WTC11 (cell line): ENCODE measurements around the gene SUSD6. TPM values are rescaled to one million over a fixed set of nuclear protein-coding genes. Genes with fewer than 3 reads are reported as not detected.

Source experiments
- ATAC-seq: fragments of 200-7000 bp; cut with Tn5 transposase; 2 replicates; pipeline ENCODE4 v1.10.0; 2021; ENCODE audit warnings: mild to moderate bottlenecking, moderate library complexity
- CTCF ChIA-PET: fragments of 300-600 bp; sonication (Branson Sonifier 250); formaldehyde crosslinking; loops from one replicate; lab custom pipeline; 2021; ENCODE audit warnings: antibody characterized with exemption; lab: Charles Lee
- POLR2A ChIA-PET: fragments of 350-600 bp; sonication (Branson Sonifier 250); formaldehyde crosslinking; loops from one replicate; lab custom pipeline; 2021; ENCODE audit warnings: antibody characterized with exemption; lab: Charles Lee
- DNase-seq: peaks from one replicate; pipeline ENCODE4 v3.0.0; 2021; ENCODE audit warnings: low spot score
- H3K27ac Mint-ChIP-seq: 2 replicates; pipeline ENCODE4 v1.8.0; 2021; ENCODE audit warnings: mixed read lengths
- H3K27me3 Mint-ChIP-seq: 2 replicates; pipeline ENCODE4 v1.8.0; 2021; ENCODE audit warnings: low read depth, mild to moderate bottlenecking, moderate library complexity, mixed read lengths
- H3K36me3 Mint-ChIP-seq: 2 replicates; pipeline ENCODE4 v1.8.0; 2021; ENCODE audit warnings: mixed read lengths
- H3K4me1 Mint-ChIP-seq: 2 replicates; pipeline ENCODE4 v1.8.0; 2022; ENCODE audit warnings: mixed read lengths
- H3K4me3 Mint-ChIP-seq: 2 replicates; pipeline ENCODE4 v1.8.0; 2021; ENCODE audit warnings: mild to moderate bottlenecking, moderate library complexity, mixed read lengths
- H3K9me3 Mint-ChIP-seq: 2 replicates; pipeline ENCODE4 v1.8.0; 2021; ENCODE audit warnings: mixed read lengths
- ATF1 ChIP-seq: sonication (generic); formaldehyde crosslinking; IDR thresholded peaks from 2 replicates; pipeline ENCODE4 v1.8.1; 2023; ENCODE audit warnings: mild to moderate bottlenecking, moderate library complexity, missing genetic modification reagents
- ATF6 ChIP-seq: sonication (generic); formaldehyde crosslinking; IDR thresholded peaks from 2 replicates; pipeline ENCODE4 v1.8.1; 2023; ENCODE audit warnings: mild to moderate bottlenecking, missing genetic modification reagents
- CREB1 ChIP-seq: sonication (generic); formaldehyde crosslinking; IDR thresholded peaks from 2 replicates; pipeline ENCODE4 v1.8.0; 2023; ENCODE audit warnings: mild to moderate bottlenecking, missing genetic modification reagents
- CTCF ChIP-seq: fragments of 200-600 bp; IDR thresholded peaks from 2 replicates; pipeline ENCODE4 v1.8.0; 2022; ENCODE audit warnings: antibody characterized with exemption
- E2F4 ChIP-seq: sonication (generic); formaldehyde crosslinking; IDR thresholded peaks from 2 replicates; pipeline ENCODE4 v1.8.1; 2022; ENCODE audit warnings: low read depth, mild to moderate bottlenecking, moderate library complexity, missing genetic modification reagents, borderline replicate concordance
- E2F5 ChIP-seq: sonication (generic); formaldehyde crosslinking; IDR thresholded peaks from 2 replicates; pipeline ENCODE4 v1.8.1; 2022; ENCODE audit warnings: mild to moderate bottlenecking, moderate library complexity, missing genetic modification reagents
- FOXP4 ChIP-seq: sonication (generic); formaldehyde crosslinking; IDR thresholded peaks from 2 replicates; pipeline ENCODE4 v1.8.0; 2022; ENCODE audit warnings: mild to moderate bottlenecking, missing genetic modification reagents
- JAZF1 ChIP-seq: fragments of 250-450 bp; sonication (Bioruptor Pico); IDR thresholded peaks from 2 replicates; pipeline ENCODE4 v1.9.0; 2021; ENCODE audit warnings: moderate library complexity, mild to moderate bottlenecking, inconsistent platforms
- JUN ChIP-seq: sonication (generic); formaldehyde crosslinking; IDR thresholded peaks from 2 replicates; pipeline ENCODE4 v1.8.0; 2023; ENCODE audit warnings: mild to moderate bottlenecking, missing genetic modification reagents
- NR1H2 ChIP-seq: sonication (generic); formaldehyde crosslinking; IDR thresholded peaks from 2 replicates; pipeline ENCODE4 v1.9.0; 2021; ENCODE audit warnings: mild to moderate bottlenecking, moderate library complexity, missing genetic modification reagents
- TCF7 ChIP-seq: sonication (generic); formaldehyde crosslinking; IDR thresholded peaks from 2 replicates; pipeline ENCODE4 v1.8.0; 2022; ENCODE audit warnings: mild to moderate bottlenecking, low read depth, missing genetic modification reagents, moderate library complexity
- TP53 ChIP-seq: sonication (generic); formaldehyde crosslinking; IDR thresholded peaks from 2 replicates; pipeline ENCODE4 v1.8.1; 2023; ENCODE audit warnings: mild to moderate bottlenecking, missing genetic modification reagents
- ZNF317 ChIP-seq: sonication (generic); formaldehyde crosslinking; IDR thresholded peaks from 2 replicates; pipeline ENCODE4 v1.8.1; 2023; ENCODE audit warnings: low read depth, mild to moderate bottlenecking, moderate library complexity, missing genetic modification reagents, borderline replicate concordance
- total RNA-seq: library from RNA; stranded (reverse); gene quantifications from 3 replicates; pipeline ENCODE4 v1.2.3, GENCODE V29; 2021
- TF ChIP-seq, protein P1 (sequence below): fragments of 250-450 bp; sonication (Bioruptor Pico); IDR thresholded peaks from 2 replicates; pipeline ENCODE4 v1.9.0; 2021; ENCODE audit warnings: mild to moderate bottlenecking, borderline replicate concordance
- TF ChIP-seq, protein P2 (sequence below): sonication (generic); formaldehyde crosslinking; IDR thresholded peaks from 2 replicates; pipeline ENCODE4 v1.8.1; 2023; ENCODE audit warnings: mild to moderate bottlenecking, missing genetic modification reagents, borderline replicate concordance
- TF ChIP-seq, protein P3 (sequence below): sonication (generic); formaldehyde crosslinking; IDR thresholded peaks from 2 replicates; pipeline ENCODE4 v1.8.1; 2023; ENCODE audit warnings: mild to moderate bottlenecking, missing genetic modification reagents, moderate library complexity

SUSD6 gene
- total RNA-seq, 1 experiment from 2014 or later, result 10.1 TPM

GRCh38 chr14:69567563-69567962 lies 43.8 kb upstream of the SUSD6 start:
- DNase-seq (no peak), ATAC-seq (no peak)
- Mint-ChIP-seq H3K4me1 (peaks cover 7% of the 10 kb centered on the region), H3K36me3 (peaks cover 2% of the 10 kb centered on the region; the same call in 1 of the 2 replicates), H3K4me3 (no peak overlapping the region), H3K27me3 (peaks cover 55% of the 10 kb centered on the region), H3K9me3 (no peaks in the 10 kb centered on the region), H3K27ac (no peak overlapping the region)
- CTCF ChIA-PET, result interaction anchor here (1.2 to 1.8 kb wide), 2 partner anchors 12 to 20 kb away, joined by 4 read pairs; no protein-coding TSS in a partner anchor
- POLR2A ChIA-PET, result no interaction called here
- TF ChIP-seq ATF1 (CRISPR knock-in tag), result no peak
- no peak for TF ChIP-seq TP53
- no peak for TF ChIP-seq E2F4 (CRISPR knock-in tag)
- TF ChIP-seq FOXP4 (CRISPR knock-in tag), result no peak
- no peak for TF ChIP-seq NR1H2 (CRISPR knock-in tag)
- TF ChIP-seq ZNF317, result no peak
- no peak for TF ChIP-seq E2F5 (CRISPR knock-in tag)
- no peak for TF ChIP-seq TCF7 (CRISPR knock-in tag)
- TF ChIP-seq, protein P1, sequence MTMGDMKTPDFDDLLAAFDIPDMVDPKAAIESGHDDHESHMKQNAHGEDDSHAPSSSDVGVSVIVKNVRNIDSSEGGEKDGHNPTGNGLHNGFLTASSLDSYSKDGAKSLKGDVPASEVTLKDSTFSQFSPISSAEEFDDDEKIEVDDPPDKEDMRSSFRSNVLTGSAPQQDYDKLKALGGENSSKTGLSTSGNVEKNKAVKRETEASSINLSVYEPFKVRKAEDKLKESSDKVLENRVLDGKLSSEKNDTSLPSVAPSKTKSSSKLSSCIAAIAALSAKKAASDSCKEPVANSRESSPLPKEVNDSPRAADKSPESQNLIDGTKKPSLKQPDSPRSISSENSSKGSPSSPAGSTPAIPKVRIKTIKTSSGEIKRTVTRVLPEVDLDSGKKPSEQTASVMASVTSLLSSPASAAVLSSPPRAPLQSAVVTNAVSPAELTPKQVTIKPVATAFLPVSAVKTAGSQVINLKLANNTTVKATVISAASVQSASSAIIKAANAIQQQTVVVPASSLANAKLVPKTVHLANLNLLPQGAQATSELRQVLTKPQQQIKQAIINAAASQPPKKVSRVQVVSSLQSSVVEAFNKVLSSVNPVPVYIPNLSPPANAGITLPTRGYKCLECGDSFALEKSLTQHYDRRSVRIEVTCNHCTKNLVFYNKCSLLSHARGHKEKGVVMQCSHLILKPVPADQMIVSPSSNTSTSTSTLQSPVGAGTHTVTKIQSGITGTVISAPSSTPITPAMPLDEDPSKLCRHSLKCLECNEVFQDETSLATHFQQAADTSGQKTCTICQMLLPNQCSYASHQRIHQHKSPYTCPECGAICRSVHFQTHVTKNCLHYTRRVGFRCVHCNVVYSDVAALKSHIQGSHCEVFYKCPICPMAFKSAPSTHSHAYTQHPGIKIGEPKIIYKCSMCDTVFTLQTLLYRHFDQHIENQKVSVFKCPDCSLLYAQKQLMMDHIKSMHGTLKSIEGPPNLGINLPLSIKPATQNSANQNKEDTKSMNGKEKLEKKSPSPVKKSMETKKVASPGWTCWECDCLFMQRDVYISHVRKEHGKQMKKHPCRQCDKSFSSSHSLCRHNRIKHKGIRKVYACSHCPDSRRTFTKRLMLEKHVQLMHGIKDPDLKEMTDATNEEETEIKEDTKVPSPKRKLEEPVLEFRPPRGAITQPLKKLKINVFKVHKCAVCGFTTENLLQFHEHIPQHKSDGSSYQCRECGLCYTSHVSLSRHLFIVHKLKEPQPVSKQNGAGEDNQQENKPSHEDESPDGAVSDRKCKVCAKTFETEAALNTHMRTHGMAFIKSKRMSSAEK (CRISPR knock-in tag), result no peak
- no peak for TF ChIP-seq JAZF1
- TF ChIP-seq, protein P2, sequence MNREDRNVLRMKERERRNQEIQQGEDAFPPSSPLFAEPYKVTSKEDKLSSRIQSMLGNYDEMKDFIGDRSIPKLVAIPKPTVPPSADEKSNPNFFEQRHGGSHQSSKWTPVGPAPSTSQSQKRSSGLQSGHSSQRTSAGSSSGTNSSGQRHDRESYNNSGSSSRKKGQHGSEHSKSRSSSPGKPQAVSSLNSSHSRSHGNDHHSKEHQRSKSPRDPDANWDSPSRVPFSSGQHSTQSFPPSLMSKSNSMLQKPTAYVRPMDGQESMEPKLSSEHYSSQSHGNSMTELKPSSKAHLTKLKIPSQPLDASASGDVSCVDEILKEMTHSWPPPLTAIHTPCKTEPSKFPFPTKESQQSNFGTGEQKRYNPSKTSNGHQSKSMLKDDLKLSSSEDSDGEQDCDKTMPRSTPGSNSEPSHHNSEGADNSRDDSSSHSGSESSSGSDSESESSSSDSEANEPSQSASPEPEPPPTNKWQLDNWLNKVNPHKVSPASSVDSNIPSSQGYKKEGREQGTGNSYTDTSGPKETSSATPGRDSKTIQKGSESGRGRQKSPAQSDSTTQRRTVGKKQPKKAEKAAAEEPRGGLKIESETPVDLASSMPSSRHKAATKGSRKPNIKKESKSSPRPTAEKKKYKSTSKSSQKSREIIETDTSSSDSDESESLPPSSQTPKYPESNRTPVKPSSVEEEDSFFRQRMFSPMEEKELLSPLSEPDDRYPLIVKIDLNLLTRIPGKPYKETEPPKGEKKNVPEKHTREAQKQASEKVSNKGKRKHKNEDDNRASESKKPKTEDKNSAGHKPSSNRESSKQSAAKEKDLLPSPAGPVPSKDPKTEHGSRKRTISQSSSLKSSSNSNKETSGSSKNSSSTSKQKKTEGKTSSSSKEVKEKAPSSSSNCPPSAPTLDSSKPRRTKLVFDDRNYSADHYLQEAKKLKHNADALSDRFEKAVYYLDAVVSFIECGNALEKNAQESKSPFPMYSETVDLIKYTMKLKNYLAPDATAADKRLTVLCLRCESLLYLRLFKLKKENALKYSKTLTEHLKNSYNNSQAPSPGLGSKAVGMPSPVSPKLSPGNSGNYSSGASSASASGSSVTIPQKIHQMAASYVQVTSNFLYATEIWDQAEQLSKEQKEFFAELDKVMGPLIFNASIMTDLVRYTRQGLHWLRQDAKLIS (CRISPR knock-in tag), result no peak
- TF ChIP-seq ATF6, result no peak
- TF ChIP-seq CREB1 (CRISPR knock-in tag), result no peak
- TF ChIP-seq, protein P3, sequence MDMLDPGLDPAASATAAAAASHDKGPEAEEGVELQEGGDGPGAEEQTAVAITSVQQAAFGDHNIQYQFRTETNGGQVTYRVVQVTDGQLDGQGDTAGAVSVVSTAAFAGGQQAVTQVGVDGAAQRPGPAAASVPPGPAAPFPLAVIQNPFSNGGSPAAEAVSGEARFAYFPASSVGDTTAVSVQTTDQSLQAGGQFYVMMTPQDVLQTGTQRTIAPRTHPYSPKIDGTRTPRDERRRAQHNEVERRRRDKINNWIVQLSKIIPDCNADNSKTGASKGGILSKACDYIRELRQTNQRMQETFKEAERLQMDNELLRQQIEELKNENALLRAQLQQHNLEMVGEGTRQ, result no peak
- no peak for TF ChIP-seq CTCF
- TF ChIP-seq JUN (CRISPR knock-in tag), result no peak
